ENCODE data around the gene SLN.

Gene SLN

DNA sequence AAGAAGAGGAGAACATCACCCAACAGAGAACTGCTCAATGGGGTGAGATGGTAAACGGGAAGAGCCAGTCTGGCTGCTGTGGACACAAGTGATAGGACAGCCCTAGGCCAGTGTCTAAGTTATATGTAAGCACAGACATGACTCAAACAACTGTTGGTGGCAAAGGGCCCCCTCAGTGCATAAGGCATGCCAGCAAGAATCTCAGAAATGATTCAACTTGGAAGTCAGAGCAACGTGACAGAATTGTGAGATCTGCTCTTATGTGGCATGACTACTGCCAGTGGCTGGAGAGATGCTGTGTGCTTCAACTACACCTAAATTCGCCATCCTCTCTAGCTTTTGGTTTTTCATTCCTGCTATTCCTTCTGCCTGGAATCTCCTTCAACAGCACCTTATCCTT, 7.4 kb downstream of the SLN start:
- Histone ChIP-seq H3K79me2 (ENCODE audit: insufficient read depth, low read length) (no peaks in the 10 kb centered on the region), H3F3A (ENCODE audit: low read depth) (no peaks in the 10 kb centered on the region), H3K9ac (ENCODE audit: low read depth, low read length, poor library complexity, severe bottlenecking) (no peak overlapping the region), H2AFZ (ENCODE audit: low read length) (no peak overlapping the region), H3K4me1 (ENCODE audit: insufficient read depth, low read length, poor library complexity, severe bottlenecking) (no peaks in the 10 kb centered on the region), H3K9me3 (ENCODE audit: insufficient read depth, low read depth, low read length) (0 out of 2 replicates have a peak, but pooled peaks cover 2% of the 10 kb centered on the region), H3K4me3 (ENCODE audit: low read length, poor library complexity, severe bottlenecking) (no peak overlapping the region), H3K27me3 (ENCODE audit: insufficient read depth, low read length, poor library complexity, severe bottlenecking) (no peaks in the 10 kb centered on the region), H3K9me2 (replicated peaks; ENCODE audit: low read depth, low read length) (no peaks in the 10 kb centered on the region), H3K36me3 (ENCODE audit: insufficient read depth, low read length) (no peaks in the 10 kb centered on the region), H4K20me1 (ENCODE audit: insufficient read depth, low read length, poor library complexity, severe bottlenecking) (no peaks in the 10 kb centered on the region), H3K4me2 (ENCODE audit: low read depth, low read length, poor library complexity, severe bottlenecking) (no peak overlapping the region)
- TF ChIP-seq, protein P1, sequence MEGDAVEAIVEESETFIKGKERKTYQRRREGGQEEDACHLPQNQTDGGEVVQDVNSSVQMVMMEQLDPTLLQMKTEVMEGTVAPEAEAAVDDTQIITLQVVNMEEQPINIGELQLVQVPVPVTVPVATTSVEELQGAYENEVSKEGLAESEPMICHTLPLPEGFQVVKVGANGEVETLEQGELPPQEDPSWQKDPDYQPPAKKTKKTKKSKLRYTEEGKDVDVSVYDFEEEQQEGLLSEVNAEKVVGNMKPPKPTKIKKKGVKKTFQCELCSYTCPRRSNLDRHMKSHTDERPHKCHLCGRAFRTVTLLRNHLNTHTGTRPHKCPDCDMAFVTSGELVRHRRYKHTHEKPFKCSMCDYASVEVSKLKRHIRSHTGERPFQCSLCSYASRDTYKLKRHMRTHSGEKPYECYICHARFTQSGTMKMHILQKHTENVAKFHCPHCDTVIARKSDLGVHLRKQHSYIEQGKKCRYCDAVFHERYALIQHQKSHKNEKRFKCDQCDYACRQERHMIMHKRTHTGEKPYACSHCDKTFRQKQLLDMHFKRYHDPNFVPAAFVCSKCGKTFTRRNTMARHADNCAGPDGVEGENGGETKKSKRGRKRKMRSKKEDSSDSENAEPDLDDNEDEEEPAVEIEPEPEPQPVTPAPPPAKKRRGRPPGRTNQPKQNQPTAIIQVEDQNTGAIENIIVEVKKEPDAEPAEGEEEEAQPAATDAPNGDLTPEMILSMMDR (conservative IDR thresholded peaks at IDR 0.05; ENCODE audit: low read length) = no peak

DNA sequence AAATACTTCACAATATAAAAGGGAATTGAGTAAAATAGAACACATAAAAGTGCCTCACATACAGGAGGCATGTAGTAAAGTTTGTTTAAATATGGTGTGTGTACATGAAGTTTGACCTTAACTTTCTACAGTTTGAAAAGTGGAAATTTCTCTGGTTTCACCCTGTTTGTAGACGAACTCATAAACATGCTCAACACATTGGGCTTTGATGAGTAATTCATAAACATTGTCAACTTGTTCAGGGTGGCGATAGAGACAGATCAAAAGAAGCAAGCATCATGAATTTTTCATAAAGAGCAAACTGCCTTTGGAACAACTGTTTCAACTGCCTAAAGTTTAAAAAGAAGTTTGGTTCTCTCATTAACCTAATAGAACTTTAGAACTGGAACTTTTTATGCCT, 9.1 kb downstream of the SLN start:
- Histone ChIP-seq H3K36me3 (ENCODE audit: insufficient read depth, low read length) (no peaks in the 10 kb centered on the region), H3K9me2 (replicated peaks; ENCODE audit: low read depth, low read length) (no peaks in the 10 kb centered on the region), H4K20me1 (ENCODE audit: insufficient read depth, low read length, poor library complexity, severe bottlenecking) (no peaks in the 10 kb centered on the region), H3K27me3 (ENCODE audit: insufficient read depth, low read length, poor library complexity, severe bottlenecking) (no peaks in the 10 kb centered on the region), H2AFZ (ENCODE audit: low read length) (no peak overlapping the region), H3K9ac (ENCODE audit: low read depth, low read length, poor library complexity, severe bottlenecking) (no peak overlapping the region), H3K9me3 (ENCODE audit: insufficient read depth, low read depth, low read length) (0 out of 2 replicates have a peak, but pooled peaks cover 2% of the 10 kb centered on the region), H3K4me1 (ENCODE audit: insufficient read depth, low read length, poor library complexity, severe bottlenecking) (no peaks in the 10 kb centered on the region), H3K4me2 (ENCODE audit: low read depth, low read length, poor library complexity, severe bottlenecking) (no peak overlapping the region), H3K79me2 (ENCODE audit: insufficient read depth, low read length) (no peaks in the 10 kb centered on the region), H3K4me3 (ENCODE audit: low read length, poor library complexity, severe bottlenecking) (no peak overlapping the region), H3F3A (ENCODE audit: low read depth) (no peaks in the 10 kb centered on the region)
- no peak for TF ChIP-seq EZH2phosphoT487 (IDR thresholded peaks at IDR 0.05; ENCODE audit: borderline replicate concordance)
- TF ChIP-seq, protein P1 (conservative IDR thresholded peaks at IDR 0.05; ENCODE audit: low read length) = no peak

DNA sequence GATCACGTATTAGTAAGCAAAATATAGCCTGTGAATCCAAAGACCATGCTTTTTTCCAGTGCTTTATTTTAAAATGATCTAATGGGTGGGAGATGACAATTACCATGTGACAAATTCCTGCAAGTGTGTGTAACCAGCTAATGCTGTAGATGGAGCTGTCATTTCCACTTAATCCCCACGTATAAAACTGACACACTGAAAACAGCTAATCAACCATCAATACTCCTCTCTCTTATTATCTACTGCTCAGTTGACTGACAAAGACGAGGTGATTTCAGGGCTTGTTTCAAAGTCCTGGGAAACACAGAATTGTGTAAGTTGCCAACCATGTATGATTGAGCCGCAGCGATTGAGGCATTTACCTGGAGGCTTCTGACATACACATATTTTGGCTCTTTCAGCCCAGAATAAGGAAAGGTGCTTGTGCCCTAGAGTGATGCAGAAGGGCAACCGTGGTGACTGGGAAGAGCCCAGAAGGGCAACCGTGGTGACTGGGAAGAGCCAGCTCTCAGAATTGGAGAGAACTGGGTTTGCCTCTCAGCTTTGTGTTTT, 9.7 kb downstream of the SLN start:
- Histone ChIP-seq H2AFZ (ENCODE audit: low read length) (no peak overlapping the region), H3K79me2 (ENCODE audit: insufficient read depth, low read length) (no peaks in the 10 kb centered on the region), H3K9me3 (ENCODE audit: insufficient read depth, low read depth, low read length) (0 out of 2 replicates have a peak, but pooled peaks cover 2% of the 10 kb centered on the region), H3K9me2 (replicated peaks; ENCODE audit: low read depth, low read length) (no peaks in the 10 kb centered on the region), H3K4me3 (ENCODE audit: low read length, poor library complexity, severe bottlenecking) (no peak overlapping the region), H3K36me3 (ENCODE audit: insufficient read depth, low read length) (no peaks in the 10 kb centered on the region), H4K20me1 (ENCODE audit: insufficient read depth, low read length, poor library complexity, severe bottlenecking) (no peaks in the 10 kb centered on the region), H3K4me1 (ENCODE audit: insufficient read depth, low read length, poor library complexity, severe bottlenecking) (no peaks in the 10 kb centered on the region), H3K27me3 (ENCODE audit: insufficient read depth, low read length, poor library complexity, severe bottlenecking) (no peaks in the 10 kb centered on the region), H3K4me2 (ENCODE audit: low read depth, low read length, poor library complexity, severe bottlenecking) (no peak overlapping the region), H3F3A (ENCODE audit: low read depth) (no peaks in the 10 kb centered on the region), H3K9ac (ENCODE audit: low read depth, low read length, poor library complexity, severe bottlenecking) (no peak overlapping the region)
- TF ChIP-seq, protein P1 (conservative IDR thresholded peaks at IDR 0.05; ENCODE audit: low read length) = no peak
- TF ChIP-seq EZH2phosphoT487 (IDR thresholded peaks at IDR 0.05; ENCODE audit: borderline replicate concordance) = no peak

Measured in Loucy (cell line).